Stimulated activated CD4-positive, alpha-beta T cell treated with anti-CD3 and anti-CD28 coated beads, Interleukin-4, amount 100 ng/mL, for 1 hour (primary cell): ENCODE data around the gene GALNS.

Experiments used
- DNase-seq: peaks from one replicate; pipeline ENCODE4 v3.0.0-alpha.2; 2020

GALNS gene

GRCh38 chr16:88874938-88875599 lies 18.3 kb upstream of the GALNS start:
- DNase-seq: no peak

GRCh38 chr16:88872650-88873331 lies 16.0 kb upstream of the GALNS start:
- DNase-seq: no peak

- DNase-seq: no peak
Observed at GRCh38 chr16:88871730-88872416, 15.1 kb upstream of the GALNS start.

- DNase-seq: no peak
Observed at GRCh38 chr16:88871349-88871702, 14.6 kb upstream of the GALNS start.

- DNase-seq: no peak
Observed at GRCh38 chr16:88870608-88871348, 14.0 kb upstream of the GALNS start.

GRCh38 chr16:88869673-88869980 lies 12.9 kb upstream of the GALNS start:
- no peak for DNase-seq

- DNase-seq: no peak
Observed at GRCh38 chr16:88868974-88869672, 12.4 kb upstream of the GALNS start.

- DNase-seq: no peak
Observed at GRCh38 chr16:88867581-88868246, 11.0 kb upstream of the GALNS start.

GRCh38 chr16:88866151-88866920 lies 9.6 kb upstream of the GALNS start, which contains the start of gene PABPN1L:
Gene PABPN1L (minus strand): TSS chr16:88866660. CDS start chr16:88866606, 54 bp downstream.
- DNase-seq: no peak

- no peak for DNase-seq
Observed at GRCh38 chr16:88865742-88866141, 9.0 kb upstream of the GALNS start.

GRCh38 chr16:88865310-88865709 lies 8.6 kb upstream of the GALNS start:
- DNase-seq: no peak

GRCh38 chr16:88864521-88864920 lies 7.8 kb upstream of the GALNS start:
- no peak for DNase-seq

- no peak for DNase-seq
Observed at GRCh38 chr16:88864099-88864498, 7.4 kb upstream of the GALNS start.

GRCh38 chr16:88863426-88863825 lies 6.7 kb upstream of the GALNS start:
- no peak for DNase-seq

GRCh38 chr16:88862968-88863367 lies 6.2 kb upstream of the GALNS start:
- no peak for DNase-seq

GRCh38 chr16:88861359-88861758 lies 4.6 kb upstream of the GALNS start:
- no peak for DNase-seq

GRCh38 chr16:88859381-88860091 lies 2.8 kb upstream of the GALNS start:
- no peak for DNase-seq

GRCh38 chr16:88857728-88858339 lies 1.1 kb upstream of the GALNS start:
- DNase-seq: peak; percentile 80

GRCh38 chr16:88856122-88856827 lies 472 bp downstream of the GALNS start:
- DNase-seq: peak; percentile 9

- DNase-seq: no peak
Observed at GRCh38 chr16:88855736-88856121, 1.0 kb downstream of the GALNS start.
